Cardiac septum (tissue), 1 donor: ENCODE measurements around the gene SOS1. TPM values are rescaled to one million over a fixed set of nuclear protein-coding genes. Genes with fewer than 3 reads are reported as not detected.

Experiments
- DNase-seq: peaks from one replicate; pipeline ENCODE4 v3.0.0-alpha.2; 2020; ENCODE audit warnings: low spot score
- intact Hi-C: fragments of 100-400 bp; cut with DNase I; formaldehyde crosslinking; loops from one replicate; pipeline ENCODE4 v1.14.0; 2022
- total RNA-seq: library from RNA; stranded (reverse); fragmentation: NEBNext Ultra II Directional; extraction: Animal tissue kit (Norgen Biotek cat#: 25700); gene quantifications from one replicate; pipeline ENCODE4 v1.2.1, GENCODE V29; 2021
- donor health status: DM: no; HTN: no; CAD: no.

SOS1 gene
- total RNA-seq, 1 donor from 2014 or later = 27.3 TPM

- intact Hi-C loops = loop anchor here (2.0 kb wide), 1 partner anchor 63 kb away; no protein-coding TSS in a partner anchor
- DNase-seq = no peak
These were observed 139.0 kb downstream of the SOS1 start for GRCh38 chr2:38981670-38982357.

- DNase-seq = no peak
- intact Hi-C loops = loop anchor here (2.0 kb wide), 1 partner anchor 64 kb away; no protein-coding TSS in a partner anchor
These were observed 139.7 kb downstream of the SOS1 start for GRCh38 chr2:38981003-38981669.

GRCh38 chr2:38978908-38979307 lies 141.9 kb downstream of the SOS1 start:
- no peak for DNase-seq
- intact Hi-C loops = no loop called here

GRCh38 chr2:38978296-38978903 lies 142.5 kb downstream of the SOS1 start:
- DNase-seq = no peak
- intact Hi-C loops = no loop called here

- no peak for DNase-seq
- intact Hi-C loops = no loop called here
These were observed 143.8 kb downstream of the SOS1 start for GRCh38 chr2:38977047-38977446.

- intact Hi-C loops = no loop called here
- DNase-seq = no peak
These were observed 145.8 kb downstream of the SOS1 start for GRCh38 chr2:38975042-38975441.

- DNase-seq = no peak
- intact Hi-C loops = no loop called here
These were observed 147.6 kb downstream of the SOS1 start for GRCh38 chr2:38973266-38973665.

GRCh38 chr2:38971377-38971776 lies 149.5 kb downstream of the SOS1 start:
- intact Hi-C loops = no loop called here
- DNase-seq = no peak

GRCh38 chr2:38968021-38968420 lies 152.8 kb downstream of the SOS1 start:
- intact Hi-C loops = no loop called here

GRCh38 chr2:38966678-38967077 lies 154.2 kb downstream of the SOS1 start:
- DNase-seq = no peak
- intact Hi-C loops = no loop called here

More at GRCh38 chr2:38968021-38968420, 152.8 kb downstream of the SOS1 start:
- DNase-seq = no peak

- DNase-seq = no peak
- intact Hi-C loops = no loop called here
These were observed 154.8 kb downstream of the SOS1 start for GRCh38 chr2:38966006-38966405.

GRCh38 chr2:38960609-38961320 lies 160.1 kb downstream of the SOS1 start:
- intact Hi-C loops = no loop called here
- DNase-seq = no peak

- intact Hi-C loops = no loop called here
- peak; percentile 88 for DNase-seq
These were observed 160.8 kb downstream of the SOS1 start for GRCh38 chr2:38959938-38960608.

- DNase-seq = no peak
- intact Hi-C loops = no loop called here
These were observed 161.4 kb downstream of the SOS1 start for GRCh38 chr2:38959466-38959865.

- no peak for DNase-seq
- intact Hi-C loops = no loop called here
These were observed 162.9 kb downstream of the SOS1 start for GRCh38 chr2:38957972-38958371.

- intact Hi-C loops = no loop called here
- no peak for DNase-seq
These were observed 169.1 kb downstream of the SOS1 start for GRCh38 chr2:38951766-38952165.

GRCh38 chr2:38948995-38949394 lies 171.9 kb downstream of the SOS1 start:
- DNase-seq = no peak
- intact Hi-C loops = loop anchor here (2.0 kb wide), 1 partner anchor 280 kb away; no protein-coding TSS in a partner anchor

- intact Hi-C loops = loop anchor here (2.0 kb wide), 1 partner anchor 280 kb away; no protein-coding TSS in a partner anchor
- DNase-seq = no peak
These were observed 172.4 kb downstream of the SOS1 start for GRCh38 chr2:38948387-38948882.
